SHP77 treated with DMSO at 0.1 percent for 48 hours (cell line): ENCODE results near the gene HAGHL.
"Not testable (repeated sequence)": the region's sequence is repeated elsewhere in the genome, so short reads cannot be mapped to it uniquely, and the experiment has no call there.

Experiments used
- DNase-seq: peaks from one replicate; lab custom pipeline; 2025; lab: John Stamatoyannopoulos, UW

Gene HAGHL

DNA sequence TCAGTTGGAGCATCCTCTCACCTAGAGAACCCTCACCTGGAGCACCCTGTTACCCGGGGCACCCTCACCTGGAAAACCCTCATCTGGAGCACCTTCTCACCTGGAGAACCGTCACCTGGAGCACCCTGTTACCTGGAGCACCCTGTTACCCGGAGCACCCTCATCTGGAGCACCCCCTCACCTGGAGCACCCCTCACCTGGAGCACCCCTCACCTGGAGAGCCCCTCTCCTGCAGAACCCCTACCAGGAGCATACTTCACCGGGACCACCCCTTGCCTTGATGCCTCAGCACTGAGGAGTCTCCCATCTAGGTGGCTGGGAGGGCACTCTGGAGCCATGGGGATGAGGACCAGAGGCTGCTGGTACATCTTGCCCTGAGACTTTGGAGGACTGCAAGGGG is 17.9 kb upstream of the HAGHL start:
- no peak for DNase-seq

- DNase-seq, result peak; percentile 73
Measured at GRCh38 chr16:709566-710499, 17.1 kb upstream of the HAGHL start.

DNA sequence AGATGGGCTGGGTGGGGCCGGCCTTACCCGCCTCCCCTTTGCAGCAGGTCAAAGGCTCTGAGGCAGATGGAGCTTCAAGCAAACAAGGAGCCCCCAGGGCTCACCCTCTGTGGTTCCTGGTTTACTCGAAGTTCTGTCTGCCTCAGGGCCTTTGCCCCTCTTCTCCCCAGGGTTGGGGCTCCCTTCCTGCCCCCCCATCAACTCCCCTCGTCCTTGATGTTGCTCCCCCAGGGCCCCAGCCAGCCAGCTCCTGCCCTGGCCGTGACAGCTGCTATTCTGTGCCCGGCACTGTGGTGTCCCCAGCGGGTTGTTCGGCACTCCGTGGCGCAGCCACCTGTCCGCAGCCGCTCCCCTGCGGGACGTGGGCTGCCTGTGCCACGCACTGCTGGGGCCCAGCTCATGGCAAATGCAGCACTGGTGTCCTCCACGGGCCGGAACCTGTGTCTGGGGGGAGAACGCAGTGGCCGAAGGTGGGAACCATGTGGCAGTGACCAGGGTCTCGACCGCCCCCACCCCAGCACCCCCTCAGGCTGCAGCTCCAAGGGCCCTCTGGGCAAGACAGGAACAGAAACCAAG is 16.3 kb upstream of the HAGHL start:
- no peak for DNase-seq

- no peak for DNase-seq
Measured at GRCh38 chr16:711084-711483, 15.8 kb upstream of the HAGHL start.

GRCh38 chr16:711548-712320 is 15.2 kb upstream of the HAGHL start:
- DNase-seq, result peak; percentile 27

DNA sequence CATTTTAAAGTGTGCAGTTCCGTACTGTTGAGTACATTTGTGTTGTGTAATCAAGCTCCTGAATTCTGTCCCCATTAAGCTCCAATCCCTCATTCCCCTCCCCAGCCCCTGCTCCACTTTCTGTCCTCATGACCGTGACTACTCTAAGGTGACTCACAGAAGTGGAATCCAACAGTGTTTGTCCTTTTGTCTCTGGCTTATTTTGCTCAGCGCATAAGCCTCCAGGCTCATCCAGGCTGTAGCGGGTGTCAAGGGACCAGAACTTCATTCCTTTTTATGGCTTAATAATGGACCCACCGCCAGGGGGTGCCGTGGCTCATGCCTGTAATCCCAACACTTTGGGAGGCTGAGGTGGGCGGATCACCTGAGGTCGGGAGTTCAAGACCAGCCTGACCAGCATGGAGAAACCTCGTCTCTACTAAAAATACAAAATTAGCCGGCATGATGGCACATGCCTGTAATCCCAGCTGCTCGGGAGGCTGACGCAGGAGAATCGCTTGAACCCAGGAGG is 14.1 kb upstream of the HAGHL start:
- DNase-seq, result not testable (repeated sequence)

DNA sequence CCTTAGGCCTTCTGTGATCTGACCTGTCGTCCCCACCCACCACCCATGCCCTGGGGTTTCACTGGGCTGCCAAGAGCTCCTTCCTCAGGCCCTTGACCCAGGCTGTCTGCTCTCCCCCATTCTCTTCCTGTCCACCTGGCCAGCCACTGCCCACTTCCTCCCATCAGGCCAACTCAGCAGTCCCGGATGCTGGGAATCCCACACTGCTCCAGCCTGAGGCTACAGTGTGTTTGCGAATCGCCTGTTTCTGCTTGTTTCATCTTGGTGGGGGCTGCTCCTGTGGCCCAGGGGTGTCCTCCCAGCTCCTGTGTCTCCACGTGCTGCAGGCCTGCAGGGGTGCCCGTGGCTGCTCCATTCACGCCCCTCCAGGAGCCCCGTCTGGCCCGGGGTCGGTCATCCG is 12.8 kb upstream of the HAGHL start:
- no peak for DNase-seq

GRCh38 chr16:714558-715476 is 12.1 kb upstream of the HAGHL start, which contains the start of gene METRN:
METRN (plus strand) TSS chr16:715118; CDS start chr16:715290, 172 bp downstream.
- peak; percentile 49 for DNase-seq

DNA sequence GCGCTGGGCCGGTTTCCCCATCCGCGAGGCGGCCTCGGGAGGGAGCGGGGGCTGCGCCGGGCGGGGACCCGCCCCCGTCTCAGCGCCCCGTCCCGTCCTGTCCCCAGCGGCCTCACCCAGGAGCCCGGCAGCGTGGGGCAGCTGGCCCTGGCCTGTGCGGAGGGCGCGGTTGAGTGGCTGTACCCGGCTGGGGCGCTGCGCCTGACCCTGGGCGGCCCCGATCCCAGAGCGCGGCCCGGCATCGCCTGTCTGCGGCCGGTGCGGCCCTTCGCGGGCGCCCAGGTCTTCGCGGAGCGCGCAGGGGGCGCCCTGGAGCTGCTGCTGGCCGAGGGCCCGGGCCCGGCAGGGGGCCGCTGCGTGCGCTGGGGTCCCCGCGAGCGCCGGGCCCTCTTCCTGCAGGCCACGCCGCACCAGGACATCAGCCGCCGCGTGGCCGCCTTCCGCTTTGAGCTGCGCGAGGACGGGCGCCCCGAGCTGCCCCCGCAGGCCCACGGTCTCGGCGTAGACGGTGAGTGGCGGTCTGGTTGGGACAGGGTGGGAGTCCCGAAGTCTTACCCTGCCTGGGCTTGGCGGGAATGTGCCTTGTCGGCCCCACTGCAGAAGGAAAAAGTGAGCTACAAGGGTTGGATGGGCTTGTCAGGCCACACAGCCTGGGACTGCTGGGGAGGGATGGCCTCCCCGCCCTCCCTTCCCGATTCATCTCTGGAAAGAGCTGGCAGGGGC is 11.3 kb upstream of the HAGHL start:
- DNase-seq, result no peak

DNA sequence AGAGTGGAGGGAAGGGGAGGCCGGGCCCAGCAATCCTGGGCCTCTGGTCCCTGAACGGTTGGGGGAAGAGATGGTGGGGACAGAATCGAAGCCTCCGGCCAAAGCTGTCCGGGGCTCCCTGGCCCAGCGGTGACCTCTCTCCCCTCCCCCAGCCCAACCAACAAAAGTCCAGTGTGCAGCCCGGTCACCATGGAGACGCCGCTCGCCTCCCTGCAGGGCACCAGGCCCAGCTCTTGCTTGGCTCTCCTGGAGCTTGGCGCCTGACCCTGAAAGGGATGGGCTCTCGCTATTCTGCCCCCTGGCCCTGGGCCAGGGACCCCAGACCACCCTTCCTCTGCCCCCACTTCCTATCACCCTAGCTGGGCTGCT is 10.7 kb upstream of the HAGHL start:
- no peak for DNase-seq

GRCh38 chr16:716768-717325 is 10.1 kb upstream of the HAGHL start:
- DNase-seq, result no peak

- no peak for DNase-seq
Measured at GRCh38 chr16:717450-718245, 9.3 kb upstream of the HAGHL start.

DNA sequence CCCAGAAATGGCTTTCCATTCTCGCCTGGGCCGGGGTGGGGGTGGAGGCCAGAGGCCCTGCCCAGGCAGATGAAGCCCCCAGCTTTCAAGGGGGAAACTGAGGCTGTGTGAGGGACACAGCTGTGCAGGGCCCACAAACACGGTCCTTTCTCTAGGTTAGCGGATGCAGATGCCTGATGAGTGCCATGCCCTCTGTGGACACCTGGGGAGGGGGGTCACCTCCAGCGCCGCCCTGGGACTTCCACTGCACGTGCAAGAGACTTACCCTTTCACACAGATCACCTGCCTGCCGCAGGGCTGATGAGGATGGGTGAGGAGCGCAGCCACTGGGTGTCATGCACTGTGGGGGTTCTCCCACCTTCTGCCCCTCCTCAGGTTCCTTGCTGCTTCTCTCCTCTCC is 8.5 kb upstream of the HAGHL start:
- no peak for DNase-seq

- DNase-seq, result no peak
Measured at GRCh38 chr16:718922-719321, 8.0 kb upstream of the HAGHL start.

DNA sequence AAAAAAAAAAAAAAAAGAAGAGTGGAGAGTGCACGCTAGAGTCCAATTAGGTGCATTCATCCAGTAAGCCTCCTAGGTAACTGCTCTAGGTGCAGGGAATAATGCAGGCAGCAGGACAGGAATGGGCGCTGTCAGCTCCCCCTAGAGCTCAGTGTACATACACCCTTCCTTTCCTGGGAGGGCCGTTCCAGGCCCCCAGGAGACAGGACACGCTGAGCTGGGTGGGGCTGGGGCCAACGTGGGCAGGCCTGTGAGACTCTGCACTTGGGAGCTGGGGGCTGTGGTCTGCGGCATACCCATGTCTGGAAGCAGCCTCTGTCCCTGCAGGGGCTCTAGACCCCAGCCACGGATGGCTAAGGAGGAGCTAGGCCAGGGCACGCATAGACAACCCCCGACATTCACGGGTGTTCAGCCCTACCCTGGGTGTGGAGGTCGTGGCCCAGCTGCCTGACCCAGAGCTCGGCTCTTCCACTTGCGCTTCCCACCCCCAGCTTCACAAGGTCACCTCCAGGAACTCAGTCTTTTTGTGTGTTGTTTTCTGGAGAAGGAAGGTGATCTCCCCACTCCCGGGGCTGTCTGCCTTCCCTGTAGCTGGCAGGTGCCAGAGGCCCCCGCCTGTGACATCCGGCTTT is 7.0 kb upstream of the HAGHL start:
- DNase-seq, result no peak

- DNase-seq, result peak; percentile 76
Measured at GRCh38 chr16:720447-720989, 6.4 kb upstream of the HAGHL start.

DNA sequence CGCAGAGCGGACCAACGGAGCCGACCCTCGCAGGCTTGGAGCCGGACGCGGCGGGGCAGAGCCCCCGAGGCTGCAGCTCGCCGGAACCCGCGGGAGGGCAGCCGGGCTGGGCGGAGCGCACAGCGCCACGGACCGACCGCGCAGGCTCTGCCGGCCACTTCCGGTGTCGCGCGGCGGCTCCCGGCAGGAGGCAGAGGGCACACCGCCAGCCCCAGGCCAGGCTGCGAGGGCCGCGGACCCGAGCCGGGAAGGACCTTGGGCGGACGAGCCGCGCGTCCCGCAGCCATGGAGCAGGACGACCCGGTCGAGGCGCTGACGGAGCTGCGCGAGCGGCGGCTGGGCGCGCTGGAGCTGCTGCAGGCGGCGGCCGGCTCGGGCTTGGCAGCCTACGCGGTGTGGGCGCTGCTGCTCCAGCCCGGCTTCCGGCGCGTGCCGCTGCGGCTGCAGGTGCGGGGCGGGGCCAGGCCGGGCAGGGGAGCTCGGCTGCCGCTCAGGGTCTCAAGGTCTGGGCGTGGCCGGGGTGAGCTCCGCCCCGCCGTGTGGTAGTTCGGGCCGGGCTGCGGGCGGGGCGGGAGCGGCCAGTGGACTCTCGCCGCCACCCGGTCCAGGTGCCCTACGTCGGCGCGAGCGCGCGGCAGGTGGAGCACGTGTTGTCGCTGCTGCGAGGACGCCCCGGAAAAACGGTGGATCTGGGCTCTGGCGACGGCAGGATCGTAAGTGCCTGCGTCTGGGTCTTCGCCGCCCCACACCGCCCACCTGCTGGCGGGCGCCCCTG is 5.7 kb upstream of the HAGHL start, which contains the start of gene ANTKMT:
Gene ANTKMT (plus strand): TSS at position 157 of the 775 bp plus-strand sequence. CDS start 129 bp downstream, at position 286.
- DNase-seq, result peak; percentile 53
